ENCODE measurements around the gene FBLN7.

GRCh38 chr2:112149866-112150435 is 11.8 kb downstream of the FBLN7 start:
- TF ChIP-seq CTCF (IDR thresholded peaks at IDR 0.05) = no peak
- no peak for TF ChIP-seq POLR2A (IDR thresholded peaks at IDR 0.05)
